Stimulated activated CD4-positive, alpha-beta T cell treated with anti-CD3 and anti-CD28 coated beads, Interleukin-1b, Interleukin-23, amount 100 ng/mL, for 24 hours (primary cell): Measurements from ENCODE around the gene TULP3.

Source experiments
- DNase-seq, 4 experiments: peaks; one replicate each; pipeline ENCODE4 v3.0.0-alpha.2; 2020; ENCODE audit warnings: low read depth in 4 of 4, low spot score in 1 of 4

Gene TULP3

DNA sequence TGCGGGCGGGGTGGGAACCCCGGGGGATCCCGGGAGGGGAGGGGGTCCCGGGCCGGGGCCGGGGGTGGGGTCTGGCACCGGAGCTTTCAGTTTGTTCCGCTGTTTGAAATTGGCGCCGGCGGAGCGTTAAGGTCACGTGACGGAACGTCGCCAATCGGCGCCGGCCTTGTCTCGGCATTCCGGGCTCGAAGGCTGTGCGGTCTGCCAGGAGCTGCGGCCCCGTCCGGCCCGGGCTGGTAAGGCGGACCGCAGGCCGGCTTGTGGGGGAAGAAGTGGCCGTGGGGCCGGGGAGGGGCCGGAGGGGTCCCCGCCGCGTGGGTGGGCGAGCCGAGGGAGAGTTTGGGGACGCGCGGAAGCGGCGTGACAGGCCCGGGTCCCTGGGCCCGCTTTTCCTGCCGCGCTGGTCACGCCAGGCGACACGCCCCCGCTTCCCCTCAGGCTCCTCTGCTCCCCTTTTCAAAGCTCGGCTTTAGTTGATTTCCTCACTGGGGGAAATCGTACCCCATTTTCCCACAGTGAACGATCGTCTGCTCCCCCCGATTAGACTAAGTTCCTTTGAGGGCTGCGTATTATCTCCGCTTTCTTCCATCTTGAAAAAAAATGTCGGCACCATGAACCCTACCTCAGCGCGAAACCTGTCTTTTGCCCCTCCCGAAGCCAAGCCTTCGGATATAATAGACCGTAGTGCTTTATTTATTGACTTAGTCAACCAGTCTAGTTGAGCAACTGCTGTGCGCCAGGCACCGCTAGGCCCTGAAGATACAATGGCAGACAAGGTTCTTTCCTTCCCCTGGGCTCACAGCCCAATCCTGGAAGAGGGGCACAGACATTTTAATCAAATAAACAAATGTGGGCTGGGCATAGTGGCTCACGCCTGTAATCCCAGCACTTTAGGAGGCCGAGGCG, 13.4 kb upstream of the TULP3 start, which contains the start of the genes FOXM1 and RHNO1:
Gene FOXM1 (minus strand): TSS at position 128 of the 906 bp plus-strand sequence. CDS start 2,696 bp downstream, outside the sequence.
Gene RHNO1 (plus strand): TSS at position 177 of the 906 bp plus-strand sequence. CDS start 8,144 bp downstream, outside the sequence.
- peak; percentile 65 to 81 (median 74) for DNase-seq

GRCh38 chr12:2877953-2878732, 12.5 kb upstream of the TULP3 start:
- no peak for DNase-seq

GRCh38 chr12:2879853-2880252, 10.8 kb upstream of the TULP3 start:
- no peak for DNase-seq

DNA sequence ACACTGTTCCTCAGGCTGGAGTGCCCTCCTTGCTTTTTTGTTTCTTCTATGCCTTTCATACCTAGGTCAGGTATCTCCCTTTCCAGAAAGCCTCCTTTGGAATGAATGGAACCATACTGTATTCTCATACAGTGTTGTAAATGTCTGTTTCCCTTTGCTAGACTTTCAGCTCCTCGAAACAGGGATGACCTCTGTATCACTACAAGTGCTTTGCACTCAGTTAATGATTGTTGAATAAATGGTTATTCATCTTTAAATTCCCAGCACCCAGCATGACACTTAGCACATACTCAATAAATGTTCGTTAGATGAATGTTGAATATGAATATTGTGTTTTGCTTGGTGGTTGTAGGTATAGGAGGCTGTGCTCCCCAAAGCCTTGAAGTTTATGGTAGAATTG, 5.9 kb upstream of the TULP3 start:
- DNase-seq = no peak

GRCh38 chr12:2886768-2887450, 3.8 kb upstream of the TULP3 start:
- no peak for DNase-seq

DNA sequence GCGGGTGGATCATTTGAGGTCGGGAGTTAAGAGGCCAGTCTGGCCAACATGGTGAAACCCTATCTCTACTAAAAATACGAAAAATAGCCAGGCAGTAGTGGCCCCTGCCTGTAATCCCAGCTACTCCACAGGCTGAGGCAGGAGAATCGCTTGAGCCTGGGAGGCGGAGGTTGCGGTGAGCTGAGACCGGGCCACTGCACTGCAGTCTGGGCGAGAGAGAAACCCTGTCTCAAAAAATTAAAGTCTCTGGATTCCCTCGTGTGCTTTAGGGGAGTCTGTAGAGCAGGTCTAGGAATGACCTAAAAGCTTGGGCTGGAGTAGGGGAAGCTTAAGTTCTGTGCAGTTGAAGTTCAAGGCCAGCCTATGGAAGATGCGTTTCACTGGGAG, 697 bp upstream of the TULP3 start:
- no peak for DNase-seq

DNA sequence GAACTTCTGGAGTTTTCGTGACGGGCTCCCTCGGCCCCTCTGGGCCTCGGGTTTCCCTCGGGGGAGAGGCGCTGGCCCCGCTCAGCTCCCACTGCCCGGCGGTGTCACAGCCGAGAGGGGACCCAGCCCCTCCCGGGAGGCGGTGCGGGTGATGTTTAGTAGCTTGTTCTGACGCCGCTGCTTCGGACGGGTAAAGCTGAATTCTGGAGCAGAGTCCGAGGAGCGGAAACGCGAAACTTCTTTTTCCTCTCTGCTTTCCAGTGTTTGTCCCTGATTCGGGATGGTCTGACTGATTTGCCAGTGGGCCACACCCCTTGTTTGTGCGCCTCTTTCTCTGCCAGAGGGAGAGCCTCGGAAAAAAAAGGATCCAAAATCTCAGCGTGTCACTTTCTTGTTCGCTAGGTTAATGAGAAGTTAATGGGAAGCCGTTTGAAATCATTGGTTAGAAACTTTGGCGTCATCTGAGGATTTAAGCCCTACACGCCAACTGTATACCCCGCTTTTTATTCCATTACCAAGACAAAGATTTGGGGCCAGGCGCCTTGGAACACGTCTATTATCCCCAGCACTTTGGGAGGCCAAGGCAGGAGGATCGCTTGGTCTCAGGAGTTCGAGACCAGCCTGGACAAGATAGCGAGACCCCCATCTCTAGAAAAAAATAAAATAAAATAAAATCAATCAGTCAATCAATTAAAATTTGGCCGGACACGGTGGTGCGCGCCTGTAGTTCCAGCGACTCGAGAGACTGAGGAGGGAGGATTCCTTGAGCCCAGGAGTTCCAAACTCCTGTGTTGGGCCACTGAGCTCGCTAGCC, 756 bp downstream of the TULP3 start:
- DNase-seq = no peak

GRCh38 chr12:2892246-2892645, 1.6 kb downstream of the TULP3 start:
- DNase-seq = no peak

DNA sequence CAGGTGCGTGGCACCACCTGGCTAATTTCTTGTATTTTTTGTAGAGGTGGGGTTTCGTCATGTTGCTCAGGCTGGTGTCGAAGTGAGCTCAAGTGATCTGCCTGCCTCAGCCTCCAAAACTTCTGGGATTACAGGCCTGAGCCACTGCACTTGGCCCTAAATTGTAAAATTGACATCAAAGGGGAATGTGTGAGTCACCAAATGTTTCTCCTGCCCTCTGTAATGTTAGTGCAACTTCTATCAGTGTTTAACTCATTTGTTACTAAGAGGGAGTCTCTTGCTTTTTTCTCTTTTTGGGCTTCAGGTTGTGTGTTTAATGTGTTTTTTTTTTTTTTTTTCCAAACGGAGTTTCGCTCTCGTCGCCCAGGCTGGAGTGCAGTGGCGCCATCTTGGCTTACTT, 2.3 kb downstream of the TULP3 start:
- DNase-seq = no peak

GRCh38 chr12:2895051-2895451, 4.4 kb downstream of the TULP3 start:
- DNase-seq = no peak

GRCh38 chr12:2895511-2895910, 4.8 kb downstream of the TULP3 start:
- DNase-seq = no peak

DNA sequence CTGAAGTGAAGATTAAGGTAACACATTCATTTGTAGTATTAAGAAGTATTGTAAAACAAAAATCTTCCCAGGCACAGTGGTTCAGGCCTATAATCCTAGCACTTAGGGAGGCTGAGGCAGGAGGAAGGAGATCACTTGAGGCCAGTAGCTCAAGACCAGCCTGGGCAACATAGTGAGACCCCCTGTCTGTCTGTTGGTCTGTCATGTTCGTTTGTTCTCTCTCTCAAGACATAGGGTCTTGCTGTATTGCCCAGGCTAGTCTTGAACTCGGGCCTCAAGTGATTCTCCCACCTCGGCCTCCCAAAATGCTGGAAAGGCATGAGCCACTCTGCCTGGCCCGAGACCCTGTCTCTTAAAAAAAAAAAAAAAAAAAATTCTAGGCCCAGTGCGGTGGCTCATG, 6.7 kb downstream of the TULP3 start:
- DNase-seq = no peak

DNA sequence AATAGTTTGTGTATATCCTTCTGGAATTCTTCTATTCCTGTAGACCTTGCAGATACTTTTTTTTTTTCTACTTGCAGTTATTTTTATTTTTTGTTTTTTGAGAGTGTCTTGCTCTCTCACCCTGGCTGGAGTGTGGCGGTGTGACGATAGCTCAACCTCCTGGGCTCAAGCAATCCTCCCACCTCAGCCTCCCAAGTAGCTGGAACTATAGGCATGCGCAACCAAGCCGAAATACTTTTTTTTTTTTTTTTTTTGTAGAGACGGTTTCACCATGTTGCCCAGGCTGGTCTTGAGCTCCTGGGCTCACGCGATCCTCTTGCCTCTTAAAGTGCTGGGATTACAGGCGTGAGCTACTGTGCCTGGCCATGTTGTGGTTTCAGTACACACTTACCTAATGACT, 10.0 kb downstream of the TULP3 start:
- no peak for DNase-seq

GRCh38 chr12:2902272-2902880, 11.7 kb downstream of the TULP3 start:
- no peak for DNase-seq

GRCh38 chr12:2904260-2904659, 13.6 kb downstream of the TULP3 start:
- no peak for DNase-seq

DNA sequence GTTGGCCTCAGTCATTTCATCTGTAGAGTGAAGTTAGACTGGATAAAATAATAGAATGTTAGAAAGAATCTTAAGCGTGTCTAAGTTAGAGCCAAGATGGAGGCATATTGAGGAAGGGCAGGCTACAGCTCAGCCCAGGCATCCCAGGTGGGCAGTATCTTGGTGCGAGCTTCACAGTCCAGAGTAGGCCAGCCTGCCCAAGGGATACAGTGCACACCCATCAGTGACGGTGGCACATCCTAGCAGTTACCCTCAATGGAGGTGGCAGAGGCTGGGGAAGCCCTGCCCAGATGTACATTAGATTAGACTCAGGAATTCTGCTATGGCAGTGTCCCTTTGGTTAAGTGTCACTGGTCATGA, 21.5 kb downstream of the TULP3 start:
- no peak for DNase-seq

GRCh38 chr12:2919249-2919648, 28.6 kb downstream of the TULP3 start:
- no peak for DNase-seq

DNA sequence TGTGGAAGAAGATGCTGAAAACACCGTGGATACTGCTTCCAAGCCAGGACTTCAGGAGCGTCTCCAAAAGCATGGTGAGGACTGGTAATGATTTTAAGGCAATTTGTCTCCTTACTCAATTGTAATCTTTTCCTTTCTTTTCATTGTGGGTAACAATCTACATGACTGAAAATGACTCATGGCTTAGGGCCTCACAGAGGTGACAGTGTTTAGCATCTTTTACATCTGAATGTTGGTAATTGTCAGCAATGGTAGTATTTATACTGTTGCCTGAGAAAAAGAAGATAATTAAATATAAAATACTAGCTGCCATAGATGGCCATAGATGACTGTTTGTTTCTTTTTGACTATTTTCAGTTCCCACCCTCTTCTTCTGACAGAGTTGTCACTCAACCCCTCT, 31.6 kb downstream of the TULP3 start:
- no peak for DNase-seq

DNA sequence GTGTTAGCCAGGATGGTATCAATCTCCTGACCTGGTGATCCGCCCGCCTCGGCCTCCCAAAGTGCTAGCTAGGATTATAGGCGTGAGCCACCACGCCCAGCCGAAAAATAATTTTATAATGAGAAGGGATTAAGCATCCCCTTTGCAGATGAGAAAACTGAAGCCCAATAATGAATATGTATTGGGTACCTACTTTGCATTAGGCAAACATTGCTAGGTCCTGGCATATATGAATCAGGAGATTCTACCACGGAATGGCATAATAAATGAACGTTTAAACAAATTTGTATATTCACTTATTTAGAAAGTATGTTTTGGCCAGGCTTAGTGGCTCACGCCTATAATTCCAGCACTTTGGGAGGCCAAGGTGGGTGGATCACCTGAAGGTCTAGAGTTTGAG, 32.4 kb downstream of the TULP3 start:
- no peak for DNase-seq

DNA sequence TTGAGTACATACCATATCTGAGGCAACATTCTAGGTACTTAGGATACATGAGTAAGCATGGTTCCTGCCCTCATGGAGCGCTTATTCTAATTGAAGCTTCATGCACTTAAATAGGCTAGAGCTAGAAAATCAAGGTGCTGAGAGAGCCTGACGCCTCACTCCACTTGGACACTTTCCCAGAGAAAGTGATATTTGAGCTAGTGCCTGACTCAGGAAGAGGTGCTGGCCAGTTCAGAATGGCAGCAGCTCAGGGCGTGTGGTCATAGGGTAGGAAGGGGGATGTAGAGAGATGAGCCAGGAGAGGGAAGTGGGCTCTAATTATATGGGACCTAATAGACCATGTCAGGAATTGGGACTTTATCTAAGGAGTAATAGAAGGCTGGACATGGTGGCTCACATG, 33.3 kb downstream of the TULP3 start:
- DNase-seq = no peak
